Stimulated activated CD8-positive, alpha-beta memory T cell treated with anti-CD3 and anti-CD28 coated beads, Interleukin-12 subunit alpha, Interleukin-12 subunit beta, amount 100 ng/mL, for 24 hours (primary cell): ENCODE measurements around the gene CHST15.
"Not testable (repeated sequence)": the region's sequence is repeated elsewhere in the genome, so short reads cannot be mapped to it uniquely, and the experiment has no call there.

Experiments used
- DNase-seq: peaks from one replicate; pipeline ENCODE4 v3.0.0-alpha.2; 2020; ENCODE audit errors: extremely low read depth

CHST15 gene

DNA sequence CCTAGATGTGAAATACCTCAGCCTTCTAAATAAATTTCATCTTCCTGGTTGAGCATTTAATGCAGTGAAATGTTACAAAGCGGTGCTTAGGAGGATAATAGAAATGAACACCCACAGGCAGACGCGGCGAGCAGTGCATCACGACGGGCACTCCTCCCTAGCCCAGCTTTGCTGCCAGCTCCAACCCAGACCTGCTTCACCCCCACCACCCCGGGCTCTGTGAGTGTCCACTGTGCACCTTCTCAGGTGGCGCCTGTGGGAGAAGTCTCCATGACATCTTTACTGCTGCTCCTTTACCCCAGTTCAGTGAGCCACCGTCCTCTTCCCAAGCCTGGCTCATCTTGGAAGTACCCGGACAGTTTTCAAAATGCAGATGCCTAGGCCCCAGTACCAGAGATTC is 5.2 kb upstream of the CHST15 start:
- DNase-seq: no peak

DNA sequence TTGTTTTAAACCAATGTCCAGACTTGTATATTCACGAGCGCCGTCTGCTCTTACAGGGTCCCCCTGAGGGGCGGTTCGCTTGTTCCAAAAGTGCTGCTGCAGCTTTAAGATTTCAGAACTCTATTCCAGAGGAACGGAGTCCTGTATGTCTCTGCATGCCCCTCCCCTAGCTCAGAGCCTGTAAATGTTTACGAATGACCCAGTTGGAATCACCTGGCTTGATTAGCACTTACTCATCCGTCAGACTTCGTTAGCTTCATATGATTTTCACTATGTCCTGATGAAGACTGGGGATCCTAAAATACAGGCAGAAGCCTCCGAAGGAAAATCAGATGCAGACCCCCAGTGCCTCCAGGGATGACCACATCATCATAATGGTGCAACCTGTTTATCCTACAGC is 4.5 kb upstream of the CHST15 start:
- no peak for DNase-seq

DNA sequence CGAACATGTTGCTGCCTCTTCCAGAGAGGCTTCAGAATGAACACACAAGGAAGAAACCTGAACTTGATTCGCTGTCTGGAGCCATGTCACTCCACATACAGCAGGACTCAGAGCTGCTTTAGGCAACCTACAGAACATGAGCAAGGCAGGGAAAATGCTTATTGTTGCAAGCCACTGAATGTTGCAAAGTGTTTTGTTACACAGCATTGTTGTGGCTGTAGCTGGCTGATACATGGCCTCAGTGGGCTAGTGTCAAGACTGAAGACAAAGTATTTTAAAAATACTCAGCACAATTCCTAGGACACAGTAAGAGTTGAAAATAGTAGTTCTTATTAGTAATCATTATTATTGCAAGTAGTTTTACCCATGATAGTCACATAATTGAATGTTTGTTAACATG is 3.1 kb upstream of the CHST15 start:
- no peak for DNase-seq

DNA sequence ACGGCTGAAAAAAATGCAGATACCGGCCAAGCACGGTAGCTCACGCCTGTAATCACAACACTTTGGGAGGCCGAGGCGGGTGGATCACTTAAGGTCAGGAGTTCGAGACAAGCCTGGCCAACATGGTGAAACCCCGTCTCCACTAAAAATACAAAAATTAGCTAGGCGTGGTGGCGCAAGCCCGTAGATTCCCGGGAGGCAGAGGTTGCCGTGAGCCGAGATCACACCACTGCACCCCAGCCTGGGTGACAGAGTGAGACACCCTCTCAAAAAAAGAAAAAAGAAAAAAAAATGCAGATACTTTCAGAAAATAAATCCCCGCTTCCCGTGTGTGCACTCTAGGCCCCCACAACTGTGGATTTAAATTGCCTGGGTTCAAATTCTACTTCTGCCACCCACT is 2.4 kb upstream of the CHST15 start:
- DNase-seq: not testable (repeated sequence)

DNA sequence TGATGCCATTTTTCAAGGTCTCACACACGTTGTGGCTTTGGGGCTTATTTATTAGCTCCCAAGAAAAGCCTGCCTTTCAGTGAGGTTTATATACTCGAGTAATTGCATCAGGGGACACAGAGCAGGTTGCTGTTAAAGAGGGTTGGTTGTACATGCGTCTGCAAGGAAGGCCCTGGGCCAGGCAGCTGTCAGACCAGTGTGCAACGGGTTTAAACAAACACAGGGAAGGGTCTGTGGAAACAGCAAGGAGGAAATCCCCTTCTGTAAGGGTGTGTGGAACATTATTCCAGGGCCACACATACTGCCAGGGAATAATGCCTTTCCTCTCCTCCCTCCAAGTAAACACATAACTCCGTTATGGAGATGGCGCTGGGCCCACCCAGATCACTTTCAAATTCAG is 1.7 kb upstream of the CHST15 start:
- no peak for DNase-seq

DNA sequence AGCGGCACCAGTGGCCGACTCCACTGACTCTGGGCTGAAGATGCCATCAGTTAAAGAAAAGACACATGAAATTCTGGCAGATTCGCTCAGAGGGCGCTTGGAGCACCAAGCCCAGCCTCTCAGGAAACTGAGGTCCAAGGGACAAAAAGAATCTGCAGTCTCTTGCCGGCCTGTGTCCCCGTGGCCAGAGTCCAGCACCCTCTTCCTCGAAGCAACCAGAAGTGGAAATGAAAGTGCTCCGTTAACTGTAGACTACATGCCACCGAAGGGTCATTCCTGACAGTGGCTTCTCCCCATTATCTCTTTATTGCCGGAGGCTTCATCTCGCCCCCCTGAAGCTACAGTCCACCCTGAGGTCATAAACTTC is 1.0 kb upstream of the CHST15 start:
- DNase-seq: no peak

DNA sequence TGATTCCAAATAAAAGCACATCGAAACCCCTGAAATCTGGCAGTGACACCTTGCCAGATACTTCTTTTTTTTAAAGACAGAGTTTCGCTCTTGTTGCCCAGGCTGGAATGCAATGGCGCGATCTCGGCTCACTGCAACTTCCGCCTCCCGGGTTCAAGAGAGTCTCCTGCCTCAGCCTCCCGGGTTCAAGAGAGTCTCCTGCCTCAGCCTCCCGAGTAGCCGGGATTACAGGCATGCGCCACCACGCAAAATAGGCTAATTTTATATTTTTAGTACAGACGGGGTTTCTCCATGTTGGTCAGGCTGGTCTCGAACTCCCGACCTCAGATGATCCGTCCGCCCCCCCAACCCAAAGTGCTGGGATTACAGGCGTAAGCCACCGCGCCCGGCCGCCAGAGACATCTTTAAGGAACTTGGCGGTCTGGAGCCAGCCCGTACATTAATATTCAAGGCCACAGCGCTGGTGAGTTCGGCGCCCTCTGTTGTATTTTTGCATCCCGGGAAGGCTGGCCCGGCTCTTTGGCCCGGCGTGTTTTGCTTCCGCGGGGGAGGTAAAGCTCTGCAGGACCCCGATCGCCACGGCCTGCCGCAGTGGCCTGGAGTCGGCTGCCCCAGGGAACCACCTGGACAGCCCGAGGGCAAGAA is 498 bp upstream of the CHST15 start:
- not testable (repeated sequence) for DNase-seq

DNA sequence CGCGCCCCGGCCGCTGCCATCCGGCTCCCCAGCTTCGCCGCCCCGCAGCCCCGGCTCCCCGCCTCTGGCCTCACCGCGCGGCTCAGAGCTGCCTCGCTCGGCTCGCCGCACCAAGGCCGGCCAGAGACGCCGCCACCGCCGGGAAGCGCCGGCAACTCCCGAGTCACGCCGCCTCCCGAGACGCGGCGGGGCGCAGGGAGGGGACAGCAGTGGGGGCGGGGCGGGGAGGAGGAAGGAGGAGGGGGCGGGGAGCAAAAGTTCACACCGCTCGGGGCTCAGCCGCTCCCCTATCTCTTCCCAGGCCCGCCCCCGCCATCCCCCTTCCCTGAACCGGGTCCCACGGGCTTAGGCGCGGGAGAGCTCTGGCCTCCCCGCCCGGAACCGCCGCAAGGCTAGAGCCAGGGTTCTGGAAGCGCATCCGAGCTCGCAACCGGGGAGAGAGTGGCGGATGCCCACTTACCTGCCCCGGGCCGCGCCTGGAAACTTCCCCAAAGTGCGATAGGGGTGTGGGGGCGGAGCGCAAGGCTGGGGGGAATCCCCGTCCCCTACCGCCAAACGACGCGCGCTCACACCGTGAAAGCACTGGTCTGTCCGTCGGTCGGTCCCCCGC is 1.0 kb downstream of the CHST15 start:
- DNase-seq: no peak

DNA sequence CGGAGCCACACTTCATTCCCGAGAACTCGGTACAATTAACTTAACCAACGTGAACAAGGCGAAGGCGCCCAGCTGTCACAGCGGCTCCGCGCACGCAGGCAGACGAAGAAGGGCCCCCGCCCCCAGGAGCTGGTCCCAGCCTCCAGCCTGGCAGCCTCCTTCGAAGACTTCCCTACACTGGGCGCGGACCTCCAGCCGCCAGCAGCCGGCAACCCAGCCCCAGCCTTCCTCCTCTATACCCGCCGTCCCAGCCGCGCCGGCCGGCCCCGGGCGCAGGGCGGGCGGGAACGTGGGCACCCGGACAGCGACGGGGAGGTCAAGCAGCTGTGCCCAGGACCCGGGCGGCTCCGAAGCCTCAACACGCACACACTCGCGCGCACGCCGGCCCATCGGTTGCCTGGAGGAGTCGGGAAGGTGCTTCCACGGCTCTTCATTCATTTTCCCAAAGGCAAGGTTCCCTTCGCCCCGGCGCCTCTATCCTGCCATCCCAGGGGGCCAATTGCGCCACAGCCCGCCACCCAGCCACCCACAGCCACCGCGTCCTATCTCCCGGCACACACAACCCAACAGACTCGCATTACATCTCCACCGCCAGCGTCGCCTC is 1.6 kb downstream of the CHST15 start:
- DNase-seq: no peak

DNA sequence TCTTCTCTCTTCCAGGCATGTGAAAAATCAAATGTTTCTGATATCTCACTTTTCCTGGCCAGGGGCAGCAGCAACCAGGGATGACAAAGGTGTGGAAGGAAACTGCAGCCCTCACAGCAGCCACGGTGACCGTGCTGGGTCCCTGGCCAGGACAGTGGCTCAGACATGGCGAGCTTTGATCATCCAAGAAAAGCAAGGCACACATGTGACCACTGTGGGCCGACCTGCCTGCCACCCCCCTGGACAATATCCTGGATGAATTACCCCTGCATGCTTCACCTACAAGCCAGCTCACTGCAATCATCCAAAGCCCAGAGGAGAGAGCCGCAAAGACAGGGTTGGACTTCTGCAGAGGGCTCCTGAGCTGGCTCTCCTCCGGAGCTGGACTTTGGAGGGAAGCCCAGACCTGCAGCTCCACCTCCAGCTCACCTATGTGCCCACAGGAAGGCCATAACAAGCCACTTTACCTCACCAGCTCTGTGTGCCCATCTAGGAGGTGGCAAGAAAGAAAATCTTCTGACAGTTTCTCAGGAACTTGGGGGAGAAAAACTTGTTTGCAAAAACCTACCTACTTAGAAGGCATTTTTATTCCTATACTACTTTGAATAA is 2.7 kb downstream of the CHST15 start:
- no peak for DNase-seq

DNA sequence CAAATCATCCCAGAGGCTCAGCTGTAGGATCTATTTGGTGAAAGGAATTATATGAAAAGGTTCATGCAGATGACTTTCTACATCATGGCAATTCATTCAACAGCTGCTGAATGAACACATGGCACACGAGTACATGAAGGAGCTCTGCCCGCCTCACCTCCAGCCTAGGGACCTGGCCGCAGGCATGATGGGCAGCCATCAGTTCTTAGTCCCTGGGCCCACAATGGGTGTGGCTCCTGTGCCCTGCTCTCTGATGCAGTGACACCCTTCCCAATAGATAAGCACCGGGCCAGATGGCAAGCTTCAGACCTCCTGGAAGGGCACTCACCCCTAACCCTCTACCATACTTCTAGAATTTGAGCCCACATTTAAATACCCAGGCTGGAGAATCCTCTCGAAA is 3.5 kb downstream of the CHST15 start:
- DNase-seq: no peak

DNA sequence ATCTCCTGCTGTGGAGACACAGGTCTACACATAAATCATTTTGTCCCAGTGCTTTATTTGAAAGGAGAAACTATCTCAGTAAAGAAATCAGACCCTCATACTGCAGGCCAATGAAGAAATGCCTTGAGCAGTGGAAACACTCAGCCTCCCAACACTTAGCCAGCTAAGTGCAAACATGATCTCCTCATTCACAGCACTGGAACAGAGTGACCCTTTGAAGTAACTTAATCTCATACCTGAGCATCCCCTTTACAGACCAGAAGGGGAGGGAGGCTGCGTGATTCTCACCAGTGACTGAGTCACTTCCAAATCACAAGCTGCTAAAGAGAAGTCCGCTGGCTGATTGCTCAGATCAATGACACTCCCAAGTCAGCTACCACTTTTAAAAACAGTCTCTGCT is 4.5 kb downstream of the CHST15 start:
- DNase-seq: no peak

DNA sequence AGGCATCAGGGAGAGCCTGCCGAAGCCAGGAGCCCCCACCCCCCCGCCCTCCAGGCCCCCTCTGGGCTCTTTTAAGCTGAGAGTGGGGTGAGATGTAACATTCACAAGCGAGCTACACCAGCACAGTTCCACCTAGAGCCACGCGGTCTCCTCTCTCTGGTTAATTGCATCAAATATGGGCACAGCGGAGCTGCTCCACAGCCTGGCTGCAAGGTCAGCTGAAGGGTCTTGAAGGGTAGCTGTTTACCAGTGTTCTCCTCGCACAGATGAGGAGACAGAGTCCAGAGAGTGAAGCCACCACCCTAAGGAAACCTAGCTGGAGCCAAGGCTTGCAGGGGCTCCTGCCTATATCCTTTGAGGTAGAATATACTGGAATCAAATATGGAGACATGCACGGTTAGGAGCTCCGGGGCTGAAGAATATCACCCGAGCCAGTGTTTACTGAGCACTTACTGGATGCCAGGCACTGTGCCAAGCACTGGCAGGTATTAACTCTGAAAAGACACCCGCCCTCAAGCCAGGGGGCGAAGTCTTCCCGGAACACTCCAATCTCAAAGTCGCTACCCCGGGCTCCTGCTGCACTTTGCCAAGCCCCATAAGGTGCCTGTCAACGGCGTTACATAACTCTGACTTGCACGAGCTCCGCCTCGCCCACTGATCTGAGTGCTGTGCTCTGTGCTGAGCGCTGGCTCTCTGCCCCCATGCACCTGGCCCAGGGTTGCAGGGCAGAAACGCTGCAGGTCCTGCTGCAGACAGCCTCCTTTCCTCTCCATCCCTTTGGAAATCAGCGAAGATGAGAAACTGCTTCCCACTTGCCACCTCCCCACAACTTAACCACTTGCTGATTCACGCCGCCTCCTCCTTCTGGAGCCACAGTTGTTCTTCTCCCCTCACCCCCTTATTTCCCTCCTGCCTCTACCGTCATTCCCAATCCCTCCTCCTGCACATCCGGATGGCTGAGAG is 5.4 kb downstream of the CHST15 start:
- DNase-seq: no peak

DNA sequence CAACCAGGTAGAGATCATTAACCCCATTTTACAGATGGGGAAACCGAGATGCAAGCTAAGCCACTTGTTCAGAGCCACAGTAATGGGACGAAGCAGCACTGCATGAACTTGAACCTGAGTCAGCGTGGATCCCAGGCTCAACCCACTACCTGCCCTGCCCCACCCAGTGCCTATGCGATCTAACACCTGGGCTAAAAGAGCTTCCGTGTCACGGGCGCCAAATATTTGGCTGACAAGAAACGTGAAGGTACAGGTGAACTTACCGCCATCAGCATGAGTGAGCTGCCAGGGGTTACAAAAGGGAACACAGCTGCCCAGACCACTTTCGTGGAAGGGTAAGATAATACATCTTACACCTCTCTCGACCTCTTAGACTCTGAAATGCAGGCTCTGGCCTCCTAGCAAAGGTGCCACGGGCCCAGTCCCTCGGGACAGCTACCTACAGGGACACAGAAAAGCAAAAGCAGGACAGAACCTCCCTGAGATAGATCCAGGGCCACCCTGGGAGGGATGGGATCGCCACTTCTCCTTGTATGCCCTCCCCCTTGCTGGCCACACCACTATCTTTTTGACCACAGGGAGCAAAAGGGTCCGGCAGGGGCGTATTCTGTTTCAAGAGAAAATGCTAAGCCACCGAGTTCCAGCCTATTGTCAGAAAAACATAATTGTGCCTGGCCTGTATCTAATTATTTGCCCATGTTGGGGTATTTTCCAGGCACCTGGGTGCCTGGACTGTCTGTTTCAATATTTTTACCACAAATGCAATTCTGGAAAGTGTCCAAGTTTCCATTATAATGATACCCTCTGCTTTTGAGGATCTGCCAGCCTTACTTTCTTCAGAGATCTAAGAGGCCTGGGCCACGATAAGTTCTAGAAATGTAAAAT is 6.4 kb downstream of the CHST15 start:
- DNase-seq: no peak

DNA sequence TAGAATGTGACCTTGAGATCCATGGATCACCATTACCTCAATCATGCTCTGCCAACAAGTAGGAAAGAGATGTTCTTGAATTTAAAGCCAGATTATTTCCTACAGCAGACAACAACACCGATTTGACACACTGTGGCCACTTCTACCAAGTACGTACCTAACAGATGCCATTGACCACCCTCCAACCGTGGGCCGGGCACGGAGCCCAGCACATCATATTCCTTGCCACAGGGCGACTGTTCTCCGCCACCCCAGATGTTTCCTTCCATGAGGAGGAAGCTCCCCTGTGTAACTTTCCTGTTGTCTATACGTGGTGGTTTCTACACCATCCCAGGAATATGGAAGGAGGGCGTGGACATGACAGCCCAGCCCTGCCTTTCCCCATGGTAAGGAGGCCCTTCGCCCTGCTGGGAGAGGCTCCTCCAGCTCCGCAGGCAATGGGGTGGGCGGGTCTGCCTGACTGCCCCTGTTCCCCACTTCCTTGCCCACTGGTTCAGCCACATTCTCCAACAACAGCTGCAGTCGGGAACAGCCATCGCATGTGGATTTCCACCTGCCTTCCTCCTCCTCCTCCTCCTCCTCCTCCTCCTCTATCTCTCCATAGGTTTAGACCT is 7.2 kb downstream of the CHST15 start:
- DNase-seq: no peak

DNA sequence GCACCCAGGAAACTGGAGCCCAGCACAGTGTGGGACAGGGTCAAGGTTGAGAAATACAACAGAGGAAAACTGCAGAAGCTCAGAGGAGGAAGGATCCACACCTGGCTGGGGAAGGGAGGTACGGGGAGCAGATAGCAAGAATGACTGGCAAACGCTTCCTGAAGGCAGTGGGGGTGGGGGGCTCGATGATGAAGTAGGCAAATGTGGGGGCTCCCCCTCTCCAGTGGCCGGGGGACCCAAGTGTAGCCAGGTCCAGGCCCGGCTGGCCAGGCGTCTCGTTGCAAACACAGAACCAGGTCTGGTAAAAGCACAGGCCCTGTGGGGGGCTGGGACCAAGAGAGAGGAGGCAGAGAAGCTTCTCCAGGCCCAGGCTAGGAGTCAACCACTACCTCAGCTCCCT is 7.7 kb downstream of the CHST15 start:
- DNase-seq: no peak

DNA sequence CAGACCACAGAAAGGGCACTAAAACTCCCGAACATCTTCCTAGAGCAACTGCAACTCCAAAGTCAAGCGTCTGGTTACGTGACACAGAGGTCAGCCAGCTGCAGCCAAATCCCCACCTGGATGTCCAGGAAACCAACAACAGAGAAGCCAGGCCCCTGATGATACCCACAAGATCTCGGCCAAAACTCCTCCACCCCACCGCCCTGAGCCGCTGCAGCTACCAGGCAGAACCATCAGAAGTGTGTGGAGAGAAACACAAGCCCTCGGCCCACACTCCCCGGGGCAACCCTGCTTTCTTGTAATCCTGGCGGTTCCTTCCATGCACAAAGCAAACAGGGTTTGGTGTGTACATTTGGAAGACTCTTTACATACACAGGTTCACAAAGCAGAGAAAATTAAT is 8.7 kb downstream of the CHST15 start:
- DNase-seq: no peak

DNA sequence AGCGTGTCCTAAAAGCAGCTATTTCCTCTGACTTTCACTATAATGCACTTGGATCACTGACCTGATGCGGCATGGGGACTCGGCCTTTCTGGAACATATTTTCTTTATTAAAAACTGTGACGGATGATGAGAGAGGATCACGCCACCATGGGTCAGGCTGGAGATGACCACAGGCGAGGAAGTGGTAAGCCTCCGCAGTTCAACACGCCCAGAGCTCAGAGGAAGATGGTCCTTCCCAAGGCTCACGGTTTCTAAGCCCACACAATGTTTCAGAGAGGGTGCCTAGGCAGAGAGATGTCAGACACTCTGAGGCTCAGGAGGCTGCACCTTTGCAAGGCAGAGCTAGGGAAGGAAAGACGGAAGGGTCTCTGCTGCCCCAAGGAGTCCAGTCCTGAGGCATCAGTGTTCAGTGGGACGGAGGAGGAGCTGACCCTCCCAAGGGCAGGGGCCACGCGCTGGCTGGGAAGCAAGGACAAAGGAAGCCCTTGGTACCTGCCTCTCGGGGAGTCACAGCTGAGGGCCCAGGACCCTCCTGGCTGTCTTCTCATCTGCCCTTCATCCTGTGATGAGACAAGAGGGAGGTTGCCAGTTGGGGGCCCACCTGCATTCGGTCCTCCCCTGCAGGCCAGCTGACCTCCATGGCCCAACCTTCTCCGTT is 9.5 kb downstream of the CHST15 start:
- DNase-seq: no peak

DNA sequence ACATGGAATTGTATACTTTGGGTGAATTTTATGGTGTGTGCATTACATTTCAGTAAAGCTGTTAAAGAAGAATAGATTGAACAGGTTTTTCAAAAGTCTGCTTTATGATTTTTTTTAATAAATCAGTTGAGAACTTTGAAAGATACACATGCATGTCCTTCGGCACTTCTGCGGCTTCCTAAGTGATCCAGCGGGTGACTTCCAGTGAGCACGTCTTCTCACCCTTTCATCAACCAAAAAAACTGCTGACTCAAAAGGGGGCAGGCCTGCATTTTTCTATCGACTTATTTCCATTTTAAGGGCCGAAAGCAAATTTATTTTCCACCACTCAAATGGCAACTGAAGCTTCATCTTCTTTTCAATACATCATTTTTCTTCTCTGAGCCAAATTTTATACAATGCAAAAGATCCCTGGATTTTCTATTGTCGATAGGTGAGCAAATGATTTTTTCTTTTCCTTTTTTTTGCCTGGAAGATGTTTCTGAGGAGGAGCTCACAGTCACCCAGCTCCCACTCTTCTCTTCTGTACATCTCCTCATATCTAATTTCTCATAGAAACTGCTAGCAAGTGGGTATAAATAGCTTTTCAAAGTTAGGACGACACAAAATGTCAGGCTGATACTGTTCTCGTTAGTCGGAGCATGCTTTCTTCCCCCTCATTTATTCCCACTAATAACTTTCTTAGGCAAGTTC is 10.2 kb downstream of the CHST15 start:
- DNase-seq: no peak

DNA sequence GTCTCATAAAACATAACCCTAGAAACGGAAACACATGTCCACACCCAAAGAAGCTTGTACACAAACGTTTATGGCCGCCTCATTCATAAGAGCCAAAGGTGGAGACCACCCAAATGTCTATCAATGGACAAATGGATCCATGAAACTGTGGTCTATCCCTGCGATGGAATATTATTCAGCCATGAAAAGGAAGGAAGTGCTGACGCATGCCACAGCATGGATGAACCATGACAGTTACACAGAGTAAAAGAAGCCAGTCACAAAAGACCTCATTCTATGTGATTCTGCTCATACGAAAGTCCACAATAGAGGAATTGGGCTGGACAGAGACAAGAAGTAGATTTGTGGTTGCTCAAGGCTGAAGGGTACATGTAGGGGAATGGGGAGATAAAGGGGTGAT is 10.8 kb downstream of the CHST15 start:
- no peak for DNase-seq
